Upper lobe of left lung (tissue), 4 donors: ENCODE results near the gene CDKL2.

ENCODE experiments used
- CTCF ChIP-seq, 6 experiments: fragments of 450-650 bp in 4 of 6; fragments of 200-600 bp in 2 of 6; sonication (generic) in 2 of 6; IDR thresholded peaks; one replicate each; pipeline ENCODE4 v1.5.1; 2016 to 2019; ENCODE audit warnings: antibody characterized with exemption in 6 of 6
- EP300 ChIP-seq, 4 donors: sonication (generic); formaldehyde crosslinking; IDR thresholded peaks; one replicate each; pipeline ENCODE4 v1.5.1; 2017; ENCODE audit warnings: antibody characterized with exemption in 4 of 4, control low read depth in 2 of 4
- POLR2A ChIP-seq, 4 donors: fragments of 450-650 bp; IDR thresholded peaks; one replicate each; pipeline ENCODE4 v1.5.1; 2016 to 2017; ENCODE audit warnings: antibody characterized with exemption in 4 of 4, mild to moderate bottlenecking in 2 of 4

GRCh38 chr4:75644095-75644494, 13.8 kb upstream of the CDKL2 start:
- TF ChIP-seq CTCF (IDR thresholded peaks at IDR 0.05) (no peak), POLR2A (IDR thresholded peaks at IDR 0.05) (no peak), EP300 (IDR thresholded peaks at IDR 0.05) (no peak)
